Mesenchymal stem cell (in vitro differentiated cells and primary cell): ENCODE data around the gene CAPN5.

Source experiments
- DNase-seq: peaks from one replicate; pipeline ENCODE4 v3.0.0-alpha.2; 2013
- H2AFZ ChIP-seq: one replicate; pipeline ENCODE4 v1.6.1; 2013; ENCODE audit warnings: low read depth, mild to moderate bottlenecking, control low read depth, inconsistent platforms, low read length, moderate library complexity
- H2AK5ac ChIP-seq: 2 replicates; pipeline ENCODE4 v1.6.1; 2013; ENCODE audit warnings: low read length, moderate library complexity, mild to moderate bottlenecking, inconsistent platforms; ENCODE audit not compliant: severe bottlenecking
- H2BK120ac ChIP-seq: one replicate; pipeline ENCODE4 v1.6.1; 2013; ENCODE audit warnings: low read depth, mild to moderate bottlenecking, inconsistent platforms, low read length, moderate library complexity
- H2BK12ac ChIP-seq, 2 experiments: one replicate each; pipeline ENCODE4 v1.6.1; 2013; ENCODE audit warnings: inconsistent platforms in 2 of 2, low read length in 2 of 2, mild to moderate bottlenecking in 2 of 2, moderate library complexity in 2 of 2, control low read depth in 1 of 2
- H2BK15ac ChIP-seq: one replicate; pipeline ENCODE4 v1.6.1; 2013; ENCODE audit warnings: mild to moderate bottlenecking, low read depth, inconsistent platforms; ENCODE audit not compliant: poor library complexity, severe bottlenecking
- H2BK5ac ChIP-seq: 2 replicates; pipeline ENCODE4 v1.6.1; 2013; ENCODE audit warnings: low read depth, mild to moderate bottlenecking, low read length, control low read depth, inconsistent platforms; ENCODE audit not compliant: poor library complexity, severe bottlenecking
- H3K14ac ChIP-seq, 2 experiments: one replicate each; pipeline ENCODE4 v1.6.1; 2013; ENCODE audit warnings: inconsistent platforms in 2 of 2, low read length in 2 of 2, control low read depth in 1 of 2, mild to moderate bottlenecking in 1 of 2, moderate library complexity in 1 of 2
- H3K18ac ChIP-seq, 2 experiments: one replicate each; pipeline ENCODE4 v1.6.1; 2013; ENCODE audit warnings: inconsistent platforms in 2 of 2, low read length in 2 of 2, control low read depth in 1 of 2, low read depth in 1 of 2, mild to moderate bottlenecking in 1 of 2
- H3K23ac ChIP-seq, 2 experiments: one replicate each; pipeline ENCODE4 v1.6.1; 2013; ENCODE audit warnings: inconsistent platforms in 2 of 2, low read length in 2 of 2, mild to moderate bottlenecking in 2 of 2, moderate library complexity in 2 of 2, control low read depth in 1 of 2
- H3K27ac ChIP-seq: 2 replicates; pipeline ENCODE4 v1.5.1; 2013; ENCODE audit warnings: mild to moderate bottlenecking, moderate library complexity, low read length, control low read depth, inconsistent platforms; ENCODE audit not compliant: poor library complexity, severe bottlenecking
- H3K27me3 ChIP-seq, 2 experiments: 2 replicates each; pipeline versions ENCODE4 v1.6.1 to v1.7.0; 2013; ENCODE audit warnings: low read length in 2 of 2, mild to moderate bottlenecking in 2 of 2, moderate library complexity in 2 of 2, control low read depth in 1 of 2, inconsistent platforms in 1 of 2; ENCODE audit not compliant: control insufficient read depth in 1 of 2, insufficient read depth in 1 of 2
- H3K36me3 ChIP-seq, 2 experiments: 2 replicates each; pipeline versions ENCODE4 v1.6.1 to v1.7.0; 2013; ENCODE audit warnings: low read length in 2 of 2, control low read depth in 1 of 2, inconsistent platforms in 1 of 2, low read depth in 1 of 2, mild to moderate bottlenecking in 1 of 2; ENCODE audit not compliant: insufficient read depth in 2 of 2, control insufficient read depth in 1 of 2
- H3K4ac ChIP-seq, 2 experiments: one replicate each; pipeline ENCODE4 v1.6.1; 2013; ENCODE audit warnings: inconsistent platforms in 2 of 2, low read length in 2 of 2, mild to moderate bottlenecking in 2 of 2, moderate library complexity in 2 of 2, control low read depth in 1 of 2, low read depth in 1 of 2
- H3K4me1 ChIP-seq: 2 replicates; pipeline ENCODE4 v1.6.1; 2013; ENCODE audit warnings: low read depth, low read length, control low read depth; ENCODE audit not compliant: control insufficient read depth, insufficient read depth
- H3K4me2 ChIP-seq: 2 replicates; pipeline ENCODE4 v1.6.1; 2013; ENCODE audit warnings: low read length, mild to moderate bottlenecking, inconsistent platforms; ENCODE audit not compliant: poor library complexity, severe bottlenecking
- H3K4me3 ChIP-seq, 2 experiments: 2 replicates each; pipeline versions ENCODE4 v1.5.1 to v1.7.0; 2013; ENCODE audit warnings: low read length in 2 of 2, mild to moderate bottlenecking in 2 of 2, control low read depth in 1 of 2, low read depth in 1 of 2; ENCODE audit not compliant: insufficient read depth in 1 of 2
- H3K79me1 ChIP-seq: replicated peaks from 2 replicates; pipeline ENCODE4 v1.6.1; 2013; ENCODE audit warnings: mild to moderate bottlenecking, control low read depth, low read length, inconsistent platforms; ENCODE audit not compliant: poor library complexity, severe bottlenecking
- H3K9ac ChIP-seq: 2 replicates; pipeline ENCODE4 v1.7.0; 2013; ENCODE audit warnings: mild to moderate bottlenecking, low read length, moderate library complexity
- H3K9me3 ChIP-seq: 2 replicates; pipeline ENCODE4 v1.7.0; 2013; ENCODE audit warnings: mild to moderate bottlenecking, low read length; ENCODE audit not compliant: control insufficient read depth
- H4K8ac ChIP-seq: one replicate; pipeline ENCODE4 v1.6.1; 2013; ENCODE audit warnings: inconsistent platforms, mild to moderate bottlenecking, low read length, moderate library complexity
- H4K91ac ChIP-seq: one replicate; pipeline ENCODE4 v1.6.1; 2013; ENCODE audit warnings: mild to moderate bottlenecking, low read length, inconsistent platforms
- WGBS: methylation state at CpG from one replicate; pipeline ENCODE4 v1.1.7; 2013; ENCODE audit warnings: mixed read lengths; 5-methylcytosine and 5-hydroxymethylcytosine counted together

CAPN5 gene

GRCh38 chr11:77115956-77116355 lies 49.2 kb downstream of the CAPN5 start:
- Histone ChIP-seq H2BK5ac (no peak overlapping the region), H3K36me3 (peaks cover 56 to 58% of the 10 kb centered on the region in 2 experiments), H3K23ac (no peak overlapping the region), H4K8ac (no peak overlapping the region), H2BK12ac (no peak overlapping the region), H2AFZ (no peak overlapping the region), H3K4me2 (no peak overlapping the region), H3K4ac (no peak overlapping the region), H3K4me3 (no peak overlapping the region), H3K4me1 (peaks cover 18% of the 10 kb centered on the region), H3K9ac (no peak overlapping the region), H2AK5ac (no peak overlapping the region), H2BK120ac (no peak overlapping the region), H3K27me3 (no peaks in the 10 kb centered on the region), H3K14ac (no peak overlapping the region), H3K27ac (no peak overlapping the region), H3K79me1 (peaks cover 2% of the 10 kb centered on the region), H2BK15ac (no peak overlapping the region), H3K9me3 (no peaks in the 10 kb centered on the region), H3K18ac (no peak overlapping the region), H4K91ac (no peak overlapping the region)
- WGBS, result 92% methylated on average over 14 of the region's 15 CpGs
- DNase-seq, result no peak

GRCh38 chr11:77117492-77117891 lies 50.7 kb downstream of the CAPN5 start:
- no peak overlapping the region for H2BK5ac ChIP-seq
- no peak overlapping the region for H3K18ac ChIP-seq
- no peaks in the 10 kb centered on the region for H3K27me3 ChIP-seq
- H3K9ac ChIP-seq, result no peak overlapping the region
- H3K14ac ChIP-seq, result no peak overlapping the region
- no peak overlapping the region for H2BK15ac ChIP-seq
- peaks cover 65 to 70% of the 10 kb centered on the region in 2 experiments for H3K36me3 ChIP-seq
- no peak overlapping the region for H3K23ac ChIP-seq
- no peak overlapping the region for H2BK120ac ChIP-seq
- no peak overlapping the region for H2AFZ ChIP-seq
- H3K27ac ChIP-seq, result no peak overlapping the region
- H3K4me2 ChIP-seq, result no peak overlapping the region
- H3K4me1 ChIP-seq, result peaks cover 18% of the 10 kb centered on the region
- peaks cover 2% of the 10 kb centered on the region for H3K79me1 ChIP-seq
- no peak overlapping the region for H3K4me3 ChIP-seq
- H3K4ac ChIP-seq, result no peak overlapping the region
- no peak overlapping the region for H2AK5ac ChIP-seq
- no peaks in the 10 kb centered on the region for H3K9me3 ChIP-seq
- H2BK12ac ChIP-seq, result no peak overlapping the region
- WGBS, result 87% methylated on average over 7 of the region's 7 CpGs
- DNase-seq, result no peak
- H4K8ac ChIP-seq, result no peak overlapping the region
- no peak overlapping the region for H4K91ac ChIP-seq

GRCh38 chr11:77118086-77118485 lies 51.3 kb downstream of the CAPN5 start:
- no peak overlapping the region for H3K23ac ChIP-seq
- H4K8ac ChIP-seq, result no peak overlapping the region
- H3K4ac ChIP-seq, result no peak overlapping the region
- no peaks in the 10 kb centered on the region for H3K9me3 ChIP-seq
- DNase-seq, result no peak
- no peak overlapping the region for H3K18ac ChIP-seq
- peaks cover 17% of the 10 kb centered on the region for H3K4me1 ChIP-seq
- H2AFZ ChIP-seq, result no peak overlapping the region
- no peak overlapping the region for H3K4me3 ChIP-seq
- no peak overlapping the region for H2BK15ac ChIP-seq
- no peak overlapping the region for H3K14ac ChIP-seq
- no peak overlapping the region for H4K91ac ChIP-seq
- H3K9ac ChIP-seq, result no peak overlapping the region
- 95% methylated on average over 17 of the region's 17 CpGs for WGBS
- peaks cover 68 to 76% of the 10 kb centered on the region in 2 experiments for H3K36me3 ChIP-seq
- H2BK120ac ChIP-seq, result no peak overlapping the region
- no peak overlapping the region for H2AK5ac ChIP-seq
- H3K4me2 ChIP-seq, result no peak overlapping the region
- H2BK12ac ChIP-seq, result no peak overlapping the region
- H3K79me1 ChIP-seq, result peaks cover 2% of the 10 kb centered on the region
- no peak overlapping the region for H2BK5ac ChIP-seq
- H3K27me3 ChIP-seq, result no peaks in the 10 kb centered on the region
- no peak overlapping the region for H3K27ac ChIP-seq

- H2BK15ac ChIP-seq, result no peak overlapping the region
- peaks cover 14% of the 10 kb centered on the region for H3K4me1 ChIP-seq
- WGBS, result 97% methylated on average over 12 of the region's 12 CpGs
Measured at GRCh38 chr11:77118971-77119370, 52.2 kb downstream of the CAPN5 start.

More at GRCh38 chr11:77118971-77119370, 52.2 kb downstream of the CAPN5 start:
- Histone ChIP-seq H3K4me3 (no peak overlapping the region), H2AFZ (no peak overlapping the region), H4K8ac (no peak overlapping the region), H3K27ac (no peak overlapping the region), H3K36me3 (peaks cover 76 to 83% of the 10 kb centered on the region in 2 experiments), H3K23ac (no peak overlapping the region), H3K79me1 (peaks cover 2% of the 10 kb centered on the region), H3K9ac (no peak overlapping the region), H3K27me3 (no peaks in the 10 kb centered on the region), H3K14ac (no peak overlapping the region), H2BK5ac (no peak overlapping the region), H3K4me2 (no peak overlapping the region), H3K4ac (no peak overlapping the region), H3K18ac (no peak overlapping the region), H2BK120ac (no peak overlapping the region), H3K9me3 (no peaks in the 10 kb centered on the region), H2BK12ac (no peak overlapping the region), H2AK5ac (no peak overlapping the region), H4K91ac (no peak overlapping the region)
- no peak for DNase-seq
